GM12878 (cell line): ENCODE measurements around the gene OLFML2A.

Source experiments
- EZH2 ChIP-seq: IDR thresholded peaks from 2 replicates; pipeline ENCODE4 v1.6.1; 2012; ENCODE audit warnings: low read depth, mild to moderate bottlenecking, control low read depth, inconsistent platforms, low read length, borderline replicate concordance; ENCODE audit not compliant: control insufficient read depth
- MYC ChIP-seq: IDR thresholded peaks from 2 replicates; pipeline ENCODE4 v1.6.1; 2011; ENCODE audit warnings: mild to moderate bottlenecking, low read length, moderate library complexity, inconsistent platforms; ENCODE audit not compliant: insufficient read depth, insufficient replicate concordance, insufficient read length, severe bottlenecking
- POLR2A ChIP-seq: IDR thresholded peaks from 2 replicates; pipeline ENCODE4 v1.6.1; 2011; ENCODE audit warnings: low read depth, mild to moderate bottlenecking, low read length
- RBBP5 ChIP-seq: fragments of 200-600 bp; sonication (generic); conservative IDR thresholded peaks from 2 replicates; pipeline ENCODE4 v1.6.1; 2016
- TF ChIP-seq, protein P1 (sequence below), 3 experiments: IDR thresholded peaks in 2 of 3; conservative IDR thresholded peaks in 1 of 3; 2 replicates each; pipeline ENCODE4 v1.5.1; 2011; ENCODE audit warnings: low read depth in 3 of 3, low read length in 3 of 3, mild to moderate bottlenecking in 3 of 3, control low read depth in 2 of 3, moderate library complexity in 2 of 3, inconsistent platforms in 1 of 3, mixed read lengths in 1 of 3; ENCODE audit not compliant: control insufficient read depth in 2 of 3, insufficient read depth in 1 of 3; ENCODE audit errors: extremely low read depth in 1 of 3

DNA sequence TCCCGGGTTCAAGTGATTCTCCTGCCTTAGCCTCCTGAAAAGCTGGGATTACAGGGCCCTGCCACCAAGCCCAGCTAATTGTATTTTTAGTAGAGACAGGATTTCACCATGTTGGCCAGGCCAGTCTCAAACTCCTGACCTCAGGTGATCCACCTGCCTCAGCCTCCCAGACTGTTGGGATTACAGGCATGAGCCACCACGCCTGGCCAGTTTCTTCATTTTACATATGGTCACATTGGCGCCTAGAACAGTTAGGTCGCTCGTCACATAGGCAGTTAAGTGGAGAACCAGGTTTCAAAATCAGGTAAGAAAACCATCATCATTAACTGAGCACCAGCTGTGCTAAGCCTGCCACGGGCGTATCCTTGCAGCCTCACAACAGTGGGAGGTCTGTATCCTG is 36.1 kb downstream of the OLFML2A start:
- TF ChIP-seq, protein P1, sequence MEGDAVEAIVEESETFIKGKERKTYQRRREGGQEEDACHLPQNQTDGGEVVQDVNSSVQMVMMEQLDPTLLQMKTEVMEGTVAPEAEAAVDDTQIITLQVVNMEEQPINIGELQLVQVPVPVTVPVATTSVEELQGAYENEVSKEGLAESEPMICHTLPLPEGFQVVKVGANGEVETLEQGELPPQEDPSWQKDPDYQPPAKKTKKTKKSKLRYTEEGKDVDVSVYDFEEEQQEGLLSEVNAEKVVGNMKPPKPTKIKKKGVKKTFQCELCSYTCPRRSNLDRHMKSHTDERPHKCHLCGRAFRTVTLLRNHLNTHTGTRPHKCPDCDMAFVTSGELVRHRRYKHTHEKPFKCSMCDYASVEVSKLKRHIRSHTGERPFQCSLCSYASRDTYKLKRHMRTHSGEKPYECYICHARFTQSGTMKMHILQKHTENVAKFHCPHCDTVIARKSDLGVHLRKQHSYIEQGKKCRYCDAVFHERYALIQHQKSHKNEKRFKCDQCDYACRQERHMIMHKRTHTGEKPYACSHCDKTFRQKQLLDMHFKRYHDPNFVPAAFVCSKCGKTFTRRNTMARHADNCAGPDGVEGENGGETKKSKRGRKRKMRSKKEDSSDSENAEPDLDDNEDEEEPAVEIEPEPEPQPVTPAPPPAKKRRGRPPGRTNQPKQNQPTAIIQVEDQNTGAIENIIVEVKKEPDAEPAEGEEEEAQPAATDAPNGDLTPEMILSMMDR (IDR thresholded peaks at IDR 0.05 in 2 of 3, conservative IDR thresholded peaks at IDR 0.05 in 1 of 3; ENCODE audit: control insufficient read depth in 2 of 3, extremely low read depth in 1 of 3, insufficient read depth in 1 of 3, low read depth in 3 of 3, low read length in 3 of 3): no peak
- TF ChIP-seq POLR2A (no peak), MYC (no peak), RBBP5 (no peak), EZH2 (no peak)
